Stomach (tissue), 9 donors: ENCODE measurements around the gene UGT1A6. TPM values are rescaled to one million over a fixed set of nuclear protein-coding genes. Genes with fewer than 3 reads are reported as not detected.
"Not testable (repeated sequence)": the region's sequence is repeated elsewhere in the genome, so short reads cannot be mapped to it uniquely, and the experiment has no call there.

Experiments used
- DNase-seq, 2 donors: peaks; one replicate each; pipeline versions ENCODE4 v3.0.0 to v3.0.0-alpha.2; 2013 to 2019
- H3K27ac ChIP-seq, 5 donors: fragments of 200-600 bp in 4 of 5; sonication (generic) in 4 of 5; one replicate each; pipeline ENCODE4 v1.5.1; 2013 to 2019; ENCODE audit warnings: mild to moderate bottlenecking in 1 of 5, moderate library complexity in 1 of 5
- H3K27me3 ChIP-seq, 3 donors: fragments of 200-600 bp; sonication (generic); one replicate each; pipeline ENCODE4 v1.5.1; 2017 to 2019; ENCODE audit warnings: mixed run types in 1 of 3
- H3K36me3 ChIP-seq, 4 donors: fragments of 200-600 bp; sonication (generic); 1 replicate in 3 of 4; 2 replicates in 1 of 4; pipeline ENCODE4 v1.5.1; 2016 to 2019
- H3K4me1 ChIP-seq, 4 donors: fragments of 200-600 bp; sonication (generic); one replicate each; pipeline ENCODE4 v1.5.1; 2016 to 2019
- H3K4me3 ChIP-seq, 4 donors: fragments of 200-600 bp; sonication (generic) in 3 of 4; one replicate each; pipeline ENCODE4 v1.5.1; 2016 to 2019; ENCODE audit warnings: mild to moderate bottlenecking in 1 of 4
- H3K9me3 ChIP-seq, 4 donors: fragments of 200-600 bp; sonication (generic); one replicate each; pipeline ENCODE4 v1.5.1; 2016 to 2019
- CTCF ChIP-seq, 7 experiments: fragments of 450-650 bp in 4 of 7; fragments of 200-600 bp in 3 of 7; sonication (generic) in 3 of 7; IDR thresholded peaks; one replicate each; pipeline ENCODE4 v1.5.1; 2016 to 2019; ENCODE audit warnings: antibody characterized with exemption in 7 of 7, control low read depth in 2 of 7, mild to moderate bottlenecking in 1 of 7
- EP300 ChIP-seq: sonication (generic); formaldehyde crosslinking; IDR thresholded peaks from one replicate; pipeline ENCODE4 v1.6.1; 2017; ENCODE audit warnings: antibody characterized with exemption
- POLR2A ChIP-seq, 4 donors: fragments of 450-650 bp; IDR thresholded peaks; one replicate each; pipeline ENCODE4 v1.6.1; 2016; ENCODE audit warnings: antibody characterized with exemption in 4 of 4, control low read depth in 2 of 4, mild to moderate bottlenecking in 1 of 4, moderate library complexity in 1 of 4
- POLR2AphosphoS5 ChIP-seq, 3 donors: sonication (generic); formaldehyde crosslinking; IDR thresholded peaks; one replicate each; pipeline ENCODE4 v1.6.1; 2016; ENCODE audit warnings: antibody characterized with exemption in 3 of 3
- WGBS, 5 donors: extraction: QIAGEN DNeasy Blood & Tissue Kit in 3 of 5; methylation state at CpG; one replicate each; pipeline versions ENCODE4 v1.1.5 to v1.1.7; 2013 to 2018; 5-methylcytosine and 5-hydroxymethylcytosine counted together
- intact Hi-C: fragments of 100-400 bp; cut with DNase I; formaldehyde crosslinking; loops from one replicate; pipeline ENCODE4 v1.15.1; 2023; ENCODE audit warnings: low total_unique reads
- polyA plus RNA-seq, 3 donors: library from polyadenylated mRNA; stranded (reverse); fragments of 200-250 nt; gene quantifications; one replicate each; pipeline ENCODE4 v1.2.3, GENCODE V29; 2013
- total RNA-seq, 5 donors: library from RNA; depleted of rRNA; stranded (reverse); fragments of >200 nt; gene quantifications; one replicate each; pipeline versions ENCODE4 v1.1.0 to v1.2.3, GENCODE V29; 2014 to 2016
- donor health status: healthy with polysubstance abuse.
- donor health status: Bipolar disorder and iron deficiency.
- donor health status: healthy.

UGT1A6 gene
- total and polyA plus RNA-seq, 8 donors = 3.5 to 184 (median 24.6) TPM

- TF ChIP-seq POLR2A (IDR thresholded peaks at IDR 0.05) (no peak), CTCF (IDR thresholded peaks at IDR 0.05) (no peak), POLR2AphosphoS5 (IDR thresholded peaks at IDR 0.05) (no peak), EP300 (no peak)
- H3K9me3 ChIP-seq = peaks cover 0 to 17% (median 12%) of the 10 kb centered on the region in 4 donors
- intact Hi-C loops = no loop called here
- H3K36me3 ChIP-seq = no peaks in the 10 kb centered on the region
- WGBS, 5 donors = 75 to 83% (median 78%) methylated on average over 10 of the region's 10 CpGs
- no peak overlapping the region for H3K4me3 ChIP-seq
- no peak for DNase-seq
- H3K27ac ChIP-seq = no peak overlapping the region
- no peaks in the 10 kb centered on the region for H3K27me3 ChIP-seq
- peaks cover 0 to 3% (median 0%) of the 10 kb centered on the region in 4 donors for H3K4me1 ChIP-seq
Observed at GRCh38 chr2:233746475-233747282, 54.0 kb downstream of the UGT1A6 start.

GRCh38 chr2:233747283-233747544 is 54.5 kb downstream of the UGT1A6 start:
- H3K4me3 ChIP-seq = no peak overlapping the region
- no peak for DNase-seq
- no peaks in the 10 kb centered on the region for H3K36me3 ChIP-seq
- intact Hi-C loops = no loop called here
- no peak for TF ChIP-seq EP300
- no peak for TF ChIP-seq POLR2A (IDR thresholded peaks at IDR 0.05)
- no peak for TF ChIP-seq POLR2AphosphoS5 (IDR thresholded peaks at IDR 0.05)
- no peak for TF ChIP-seq CTCF (IDR thresholded peaks at IDR 0.05)
- H3K9me3 ChIP-seq = peaks cover 0 to 17% (median 12%) of the 10 kb centered on the region in 4 donors
- peaks cover 0 to 3% (median 0%) of the 10 kb centered on the region in 4 donors for H3K4me1 ChIP-seq
- no peak overlapping the region for H3K27ac ChIP-seq
- WGBS, 5 donors = 86 to 98% (median 94%) methylated on average over 2 to 6 of the region's 6 CpGs
- no peaks in the 10 kb centered on the region for H3K27me3 ChIP-seq

GRCh38 chr2:233750689-233751088 is 58.0 kb downstream of the UGT1A6 start:
- intact Hi-C loops, H3K4me3 ChIP-seq, DNase-seq, H3K36me3 ChIP-seq, H3K27ac ChIP-seq, H3K27me3 ChIP-seq, H3K4me1 ChIP-seq: not testable (repeated sequence)
- H3K9me3 ChIP-seq = peaks cover 0 to 17% (median 12%) of the 10 kb centered on the region in 4 donors
- 78 to 90% (median 88%) methylated on average over 2 of the region's 2 CpGs for whole genome bisulfite sequencing, 5 donors

- not testable (repeated sequence) for H3K27ac ChIP-seq, DNase-seq
- WGBS, 5 donors = 60 to 71% (median 61%) methylated on average over 2 of the region's 2 CpGs
Observed at GRCh38 chr2:233751212-233752009, 58.7 kb downstream of the UGT1A6 start.

GRCh38 chr2:233754872-233755611 is 62.4 kb downstream of the UGT1A6 start:
- TF ChIP-seq EP300 (no peak), CTCF (IDR thresholded peaks at IDR 0.05) (no peak)
- Histone ChIP-seq H3K9me3 (peaks cover 0 to 14% (median 12%) of the 10 kb centered on the region in 4 donors), H3K27me3 (no peaks in the 10 kb centered on the region), H3K36me3 (no peaks in the 10 kb centered on the region), H3K4me1 (peaks cover 0 to 5% (median 0%) of the 10 kb centered on the region in 4 donors), H3K4me3 (no peak overlapping the region), H3K27ac (no peak overlapping the region)
- intact Hi-C loops = no loop called here
- WGBS, 5 donors = 94 to 97% (median 94%) methylated on average over 30 to 43 of the region's 44 CpGs
- DNase-seq = no peak

More at GRCh38 chr2:233751212-233752009, 58.7 kb downstream of the UGT1A6 start:
- H3K9me3 ChIP-seq = peaks cover 0 to 17% (median 12%) of the 10 kb centered on the region in 4 donors
- intact Hi-C loops, H3K4me3 ChIP-seq, H3K36me3 ChIP-seq, H3K4me1 ChIP-seq, H3K27me3 ChIP-seq: not testable (repeated sequence)
